D721Med (cell line): ENCODE measurements around the gene AFF1.
"Not testable (repeated sequence)": the region's sequence is repeated elsewhere in the genome, so short reads cannot be mapped to it uniquely, and the experiment has no call there.

Experiments
- DNase-seq: peaks from one replicate; pipeline ENCODE4 v3.0.0; 2011; ENCODE audit warnings: low spot score; ENCODE audit not compliant: insufficient read length
- FAIRE-seq: peaks from 2 replicates; lab custom pipeline; 2011; peaks lifted over from hg19 to GRCh38; lab: Jason Lieb, UNC
- TF ChIP-seq, protein P1 (sequence below): IDR thresholded peaks from 2 replicates; pipeline ENCODE4 v1.5.1; 2012; ENCODE audit warnings: mild to moderate bottlenecking, control low read depth; ENCODE audit not compliant: insufficient read depth; ENCODE audit errors: missing control alignments

AFF1 gene

GRCh38 chr4:86981789-86982188 is 47.0 kb downstream of the AFF1 start:
- DNase-seq (no peak), FAIRE-seq (no peak)
- TF ChIP-seq, protein P1, sequence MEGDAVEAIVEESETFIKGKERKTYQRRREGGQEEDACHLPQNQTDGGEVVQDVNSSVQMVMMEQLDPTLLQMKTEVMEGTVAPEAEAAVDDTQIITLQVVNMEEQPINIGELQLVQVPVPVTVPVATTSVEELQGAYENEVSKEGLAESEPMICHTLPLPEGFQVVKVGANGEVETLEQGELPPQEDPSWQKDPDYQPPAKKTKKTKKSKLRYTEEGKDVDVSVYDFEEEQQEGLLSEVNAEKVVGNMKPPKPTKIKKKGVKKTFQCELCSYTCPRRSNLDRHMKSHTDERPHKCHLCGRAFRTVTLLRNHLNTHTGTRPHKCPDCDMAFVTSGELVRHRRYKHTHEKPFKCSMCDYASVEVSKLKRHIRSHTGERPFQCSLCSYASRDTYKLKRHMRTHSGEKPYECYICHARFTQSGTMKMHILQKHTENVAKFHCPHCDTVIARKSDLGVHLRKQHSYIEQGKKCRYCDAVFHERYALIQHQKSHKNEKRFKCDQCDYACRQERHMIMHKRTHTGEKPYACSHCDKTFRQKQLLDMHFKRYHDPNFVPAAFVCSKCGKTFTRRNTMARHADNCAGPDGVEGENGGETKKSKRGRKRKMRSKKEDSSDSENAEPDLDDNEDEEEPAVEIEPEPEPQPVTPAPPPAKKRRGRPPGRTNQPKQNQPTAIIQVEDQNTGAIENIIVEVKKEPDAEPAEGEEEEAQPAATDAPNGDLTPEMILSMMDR, result no peak

- not testable (repeated sequence) for FAIRE-seq, DNase-seq
These were observed 51.0 kb downstream of the AFF1 start for GRCh38 chr4:86985852-86986251.

DNA sequence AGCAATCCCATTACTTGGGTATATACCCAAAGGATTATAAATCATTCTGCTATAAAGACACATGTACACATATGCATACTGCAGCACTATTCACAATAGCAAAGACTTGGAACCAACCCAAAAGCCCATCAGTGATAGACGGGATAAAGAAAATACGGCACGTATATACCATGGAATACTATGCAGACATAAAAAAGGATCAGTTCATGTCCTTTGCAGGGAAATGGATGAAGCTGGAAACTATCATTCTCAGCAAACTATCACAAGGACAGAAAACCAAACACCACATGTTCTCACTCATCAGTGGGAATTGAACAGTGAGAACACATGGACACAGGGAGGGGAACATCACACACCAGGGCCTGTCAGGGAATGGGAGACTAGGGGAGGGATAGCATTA is 54.8 kb downstream of the AFF1 start:
- FAIRE-seq, DNase-seq: not testable (repeated sequence)

DNA sequence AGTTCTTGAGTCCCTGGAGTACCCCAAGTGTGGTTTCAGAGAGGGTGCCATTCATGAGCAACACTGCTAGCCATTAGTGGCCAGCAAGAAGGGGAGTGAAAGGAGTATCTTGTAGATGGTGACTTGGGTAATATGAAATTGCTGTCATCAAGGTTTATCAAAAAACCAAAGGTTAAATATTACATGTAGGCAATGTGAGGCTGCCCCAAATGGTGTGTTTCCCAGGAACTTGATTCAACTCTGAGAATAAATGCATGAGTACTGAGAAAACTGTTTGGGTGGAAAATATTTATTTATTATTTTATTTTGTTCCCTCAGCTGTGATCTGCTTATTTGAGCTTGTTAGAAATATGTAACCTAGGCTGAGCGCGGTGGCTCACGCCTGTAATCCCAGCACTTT is 55.7 kb downstream of the AFF1 start:
- no peak for FAIRE-seq
- TF ChIP-seq, protein P1, result no peak
- no peak for DNase-seq

GRCh38 chr4:86991994-86992393 is 57.2 kb downstream of the AFF1 start:
- DNase-seq (no peak), FAIRE-seq (no peak)
- TF ChIP-seq, protein P1, result no peak

- DNase-seq (no peak), FAIRE-seq (no peak)
- TF ChIP-seq, protein P1, result no peak
These were observed 59.3 kb downstream of the AFF1 start for GRCh38 chr4:86993909-86994681.

GRCh38 chr4:86994686-86995085 is 59.9 kb downstream of the AFF1 start:
- TF ChIP-seq, protein P1, result no peak
- DNase-seq, result no peak
- no peak for FAIRE-seq

DNA sequence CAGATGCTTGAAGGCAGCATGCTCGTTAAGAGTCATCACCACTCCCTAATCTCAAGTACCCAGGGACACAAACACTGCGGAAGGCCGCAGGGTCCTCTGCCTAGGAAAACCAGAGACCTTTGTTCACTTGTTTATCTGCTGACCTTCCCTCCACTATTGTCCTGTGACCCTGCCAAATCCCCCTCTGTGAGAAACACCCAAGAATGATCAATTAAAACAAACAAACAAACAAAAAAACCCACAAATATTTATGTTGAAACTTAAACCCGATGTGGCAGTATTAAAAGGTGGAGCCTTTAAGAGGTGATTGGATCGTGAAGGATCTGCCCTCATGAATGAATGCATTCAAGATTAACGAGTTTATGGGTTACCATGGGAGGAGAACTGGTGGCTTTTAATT is 61.7 kb downstream of the AFF1 start:
- not testable (repeated sequence) for FAIRE-seq, DNase-seq
